Nephron progenitor cell (in vitro differentiated cells): ENCODE data around the gene IFITM1.

ENCODE experiments used
- DNase-seq: peaks from one replicate; pipeline ENCODE4 v3.0.0; 2021
- H3K27ac Mint-ChIP-seq: 2 replicates; pipeline ENCODE4 v1.8.0; 2021; ENCODE audit warnings: mild to moderate bottlenecking, moderate library complexity, mixed read lengths
- H3K27me3 Mint-ChIP-seq: 2 replicates; pipeline ENCODE4 v1.8.0; 2021; ENCODE audit warnings: mild to moderate bottlenecking, low read depth, mixed read lengths; ENCODE audit not compliant: poor library complexity
- H3K36me3 Mint-ChIP-seq: 2 replicates; pipeline ENCODE4 v1.8.0; 2021; ENCODE audit warnings: low read depth, mixed read lengths
- H3K4me1 Mint-ChIP-seq: 2 replicates; pipeline ENCODE4 v1.8.0; 2021; ENCODE audit warnings: mixed read lengths
- H3K4me3 Mint-ChIP-seq: 2 replicates; pipeline ENCODE4 v1.8.0; 2021; ENCODE audit warnings: mild to moderate bottlenecking, moderate library complexity, mixed read lengths
- H3K9me3 Mint-ChIP-seq: 2 replicates; pipeline ENCODE4 v1.8.0; 2021; ENCODE audit warnings: mild to moderate bottlenecking, moderate library complexity, mixed read lengths
- TF ChIP-seq, protein P1 (sequence below): fragments of 200-600 bp; sonication (generic); IDR thresholded peaks from 2 replicates; pipeline ENCODE4 v1.5.0; 2021; ENCODE audit warnings: antibody characterized with exemption

IFITM1 gene

DNA sequence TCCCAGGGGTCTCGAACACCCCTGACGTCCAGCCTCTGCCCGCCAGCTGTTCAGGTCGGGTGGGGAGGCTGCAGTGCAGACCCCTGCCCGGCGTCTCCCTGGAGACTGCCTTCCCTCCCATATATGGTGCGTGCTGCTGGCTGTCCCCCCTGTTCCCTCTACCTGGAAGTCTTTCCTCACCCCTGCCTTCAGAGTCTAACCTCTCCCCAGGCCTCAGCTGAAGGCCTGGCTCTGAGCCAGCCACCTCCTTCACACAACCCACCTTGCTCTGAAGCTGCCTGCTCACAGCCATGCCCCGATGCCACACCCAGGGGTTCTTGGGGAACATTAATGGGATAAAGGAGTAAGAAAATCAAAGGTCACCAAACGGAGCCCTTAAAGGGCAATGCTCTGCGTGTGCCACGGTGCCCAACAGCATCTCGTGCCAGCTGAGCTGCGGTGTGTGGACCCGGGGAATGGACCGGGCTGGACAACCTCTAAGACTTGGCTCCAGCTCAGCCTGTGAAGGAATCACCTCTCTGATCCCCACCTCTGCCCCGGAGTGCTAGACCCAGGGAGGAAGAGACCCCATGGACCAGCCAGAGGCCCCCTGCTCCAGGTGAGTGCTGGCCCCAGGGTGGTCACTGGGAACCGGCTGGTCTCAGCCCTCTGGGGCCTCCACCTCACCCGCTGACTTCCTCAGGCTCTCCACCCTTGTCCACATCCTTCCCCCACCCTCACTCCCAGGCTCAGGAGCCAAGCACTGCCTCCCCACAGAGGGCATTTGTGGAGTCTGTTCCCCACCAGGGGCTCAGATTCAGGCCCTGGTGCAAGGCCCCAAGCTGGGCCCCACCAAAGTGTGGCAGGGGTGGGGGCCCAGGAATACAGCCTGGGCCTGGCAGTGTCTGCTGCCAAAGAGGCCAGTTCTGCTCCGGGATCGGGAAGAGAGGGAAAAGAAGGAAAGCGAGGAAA, 35.6 kb upstream of the IFITM1 start, which contains the start of gene NLRP6:
TSS of gene NLRP6 (plus strand) at position 407 of the 951 bp plus-strand sequence. CDS start at position 570, 163 bp downstream.
- no peak within 1 kb of the TSS for H3K4me3 Mint-ChIP-seq
- TF ChIP-seq, protein P1, sequence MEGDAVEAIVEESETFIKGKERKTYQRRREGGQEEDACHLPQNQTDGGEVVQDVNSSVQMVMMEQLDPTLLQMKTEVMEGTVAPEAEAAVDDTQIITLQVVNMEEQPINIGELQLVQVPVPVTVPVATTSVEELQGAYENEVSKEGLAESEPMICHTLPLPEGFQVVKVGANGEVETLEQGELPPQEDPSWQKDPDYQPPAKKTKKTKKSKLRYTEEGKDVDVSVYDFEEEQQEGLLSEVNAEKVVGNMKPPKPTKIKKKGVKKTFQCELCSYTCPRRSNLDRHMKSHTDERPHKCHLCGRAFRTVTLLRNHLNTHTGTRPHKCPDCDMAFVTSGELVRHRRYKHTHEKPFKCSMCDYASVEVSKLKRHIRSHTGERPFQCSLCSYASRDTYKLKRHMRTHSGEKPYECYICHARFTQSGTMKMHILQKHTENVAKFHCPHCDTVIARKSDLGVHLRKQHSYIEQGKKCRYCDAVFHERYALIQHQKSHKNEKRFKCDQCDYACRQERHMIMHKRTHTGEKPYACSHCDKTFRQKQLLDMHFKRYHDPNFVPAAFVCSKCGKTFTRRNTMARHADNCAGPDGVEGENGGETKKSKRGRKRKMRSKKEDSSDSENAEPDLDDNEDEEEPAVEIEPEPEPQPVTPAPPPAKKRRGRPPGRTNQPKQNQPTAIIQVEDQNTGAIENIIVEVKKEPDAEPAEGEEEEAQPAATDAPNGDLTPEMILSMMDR, result no peak
- DNase-seq, result no peak

DNA sequence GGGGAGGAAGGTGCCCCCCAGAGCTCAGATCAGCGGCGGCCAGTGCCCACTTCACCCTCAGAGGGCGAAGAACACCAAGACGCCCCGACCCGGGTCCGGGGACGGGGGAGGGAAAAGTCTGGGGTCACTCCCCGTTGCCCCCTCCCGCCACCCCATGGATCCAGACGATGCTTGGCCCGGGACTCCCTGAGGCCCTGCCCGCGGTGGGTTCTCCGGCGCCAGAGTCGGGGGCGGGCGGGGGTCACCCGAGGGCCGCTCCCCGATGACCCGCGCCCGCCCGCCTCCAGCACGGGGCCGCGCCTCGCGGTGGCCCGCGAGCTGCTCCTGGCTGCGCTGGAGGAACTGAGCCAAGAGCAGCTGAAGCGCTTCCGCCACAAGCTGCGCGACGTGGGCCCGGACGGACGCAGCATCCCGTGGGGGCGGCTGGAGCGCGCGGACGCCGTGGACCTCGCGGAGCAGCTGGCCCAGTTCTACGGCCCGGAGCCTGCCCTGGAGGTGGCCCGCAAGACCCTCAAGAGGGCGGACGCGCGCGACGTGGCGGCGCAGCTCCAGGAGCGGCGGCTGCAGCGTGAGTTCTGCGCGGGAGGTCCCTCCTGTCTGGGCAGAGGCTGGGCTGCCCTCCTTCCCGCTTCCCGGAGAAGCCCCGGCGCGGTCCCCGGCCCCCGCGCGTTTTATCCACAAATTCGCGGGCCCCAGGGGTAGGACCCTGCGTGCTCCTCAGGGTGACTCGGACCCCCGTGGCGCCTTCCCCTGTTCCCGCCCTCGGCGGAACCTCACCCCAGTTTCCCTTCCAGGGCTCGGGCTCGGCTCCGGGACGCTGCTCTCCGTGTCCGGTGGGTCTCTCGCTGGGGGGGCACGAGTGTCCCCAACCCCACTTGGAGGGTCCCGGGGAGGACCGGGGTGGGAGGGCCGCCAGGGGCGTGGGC, 34.5 kb upstream of the IFITM1 start:
- no peak for DNase-seq
- Mint-ChIP-seq H3K36me3 (peaks cover 3% of the 10 kb centered on the region), H3K27me3 (peaks cover 2% of the 10 kb centered on the region), H3K4me3 (no peak overlapping the region), H3K27ac (no peak overlapping the region), H3K9me3 (peaks cover 29% of the 10 kb centered on the region), H3K4me1 (peaks cover 39% of the 10 kb centered on the region)
- TF ChIP-seq, protein P1, result no peak

More for the DNA sequence above, 35.6 kb upstream of the IFITM1 start, which contains the start of gene NLRP6:
- Mint-ChIP-seq H3K27ac (no peak within 1 kb of the TSS), H3K27me3 (peaks cover 2% of the 10 kb centered on the region), H3K4me1 (peaks cover 30% of the 10 kb centered on the region), H3K36me3 (peaks cover 3% of the 10 kb centered on the region), H3K9me3 (peaks cover 29% of the 10 kb centered on the region)

DNA sequence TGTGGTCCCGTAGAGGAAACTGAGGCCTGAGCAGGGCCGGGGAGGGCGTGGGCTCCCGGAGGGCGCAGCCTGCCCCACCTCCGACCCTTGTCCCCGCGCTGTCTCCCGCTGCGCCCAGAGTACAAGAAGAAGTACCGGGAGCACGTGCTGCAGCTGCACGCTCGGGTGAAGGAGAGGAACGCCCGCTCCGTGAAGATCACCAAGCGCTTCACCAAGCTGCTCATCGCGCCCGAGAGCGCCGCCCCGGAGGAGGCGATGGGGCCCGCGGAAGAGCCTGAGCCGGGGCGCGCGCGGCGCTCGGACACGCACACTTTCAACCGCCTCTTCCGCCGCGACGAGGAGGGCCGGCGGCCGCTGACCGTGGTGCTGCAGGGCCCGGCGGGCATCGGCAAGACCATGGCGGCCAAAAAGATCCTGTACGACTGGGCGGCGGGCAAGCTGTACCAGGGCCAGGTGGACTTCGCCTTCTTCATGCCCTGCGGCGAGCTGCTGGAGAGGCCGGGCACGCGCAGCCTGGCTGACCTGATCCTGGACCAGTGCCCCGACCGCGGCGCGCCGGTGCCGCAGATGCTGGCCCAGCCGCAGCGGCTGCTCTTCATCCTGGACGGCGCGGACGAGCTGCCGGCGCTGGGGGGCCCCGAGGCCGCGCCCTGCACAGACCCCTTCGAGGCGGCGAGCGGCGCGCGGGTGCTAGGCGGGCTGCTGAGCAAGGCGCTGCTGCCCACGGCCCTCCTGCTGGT, 33.7 kb upstream of the IFITM1 start:
- H3K27me3 Mint-ChIP-seq, result peaks cover 2% of the 10 kb centered on the region

DNA sequence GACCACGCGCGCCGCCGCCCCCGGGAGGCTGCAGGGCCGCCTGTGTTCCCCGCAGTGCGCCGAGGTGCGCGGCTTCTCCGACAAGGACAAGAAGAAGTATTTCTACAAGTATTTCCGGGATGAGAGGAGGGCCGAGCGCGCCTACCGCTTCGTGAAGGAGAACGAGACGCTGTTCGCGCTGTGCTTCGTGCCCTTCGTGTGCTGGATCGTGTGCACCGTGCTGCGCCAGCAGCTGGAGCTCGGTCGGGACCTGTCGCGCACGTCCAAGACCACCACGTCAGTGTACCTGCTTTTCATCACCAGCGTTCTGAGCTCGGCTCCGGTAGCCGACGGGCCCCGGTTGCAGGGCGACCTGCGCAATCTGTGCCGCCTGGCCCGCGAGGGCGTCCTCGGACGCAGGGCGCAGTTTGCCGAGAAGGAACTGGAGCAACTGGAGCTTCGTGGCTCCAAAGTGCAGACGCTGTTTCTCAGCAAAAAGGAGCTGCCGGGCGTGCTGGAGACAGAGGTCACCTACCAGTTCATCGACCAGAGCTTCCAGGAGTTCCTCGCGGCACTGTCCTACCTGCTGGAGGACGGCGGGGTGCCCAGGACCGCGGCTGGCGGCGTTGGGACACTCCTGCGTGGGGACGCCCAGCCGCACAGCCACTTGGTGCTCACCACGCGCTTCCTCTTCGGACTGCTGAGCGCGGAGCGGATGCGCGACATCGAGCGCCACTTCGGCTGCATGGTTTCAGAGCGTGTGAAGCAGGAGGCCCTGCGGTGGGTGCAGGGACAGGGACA, 32.9 kb upstream of the IFITM1 start:
- Mint-ChIP-seq H3K4me1 (peaks cover 51% of the 10 kb centered on the region), H3K9me3 (peaks cover 20% of the 10 kb centered on the region), H3K27me3 (peaks cover 2% of the 10 kb centered on the region), H3K27ac (no peak overlapping the region), H3K36me3 (peaks cover 3% of the 10 kb centered on the region), H3K4me3 (no peak overlapping the region)
- TF ChIP-seq, protein P1, result no peak
- DNase-seq, result no peak

More for the DNA sequence above, 33.7 kb upstream of the IFITM1 start:
- H3K27ac Mint-ChIP-seq, result no peak overlapping the region
- peaks cover 25% of the 10 kb centered on the region for H3K9me3 Mint-ChIP-seq
- peaks cover 3% of the 10 kb centered on the region for H3K36me3 Mint-ChIP-seq
- peaks cover 44% of the 10 kb centered on the region for H3K4me1 Mint-ChIP-seq
- H3K4me3 Mint-ChIP-seq, result no peak overlapping the region
- TF ChIP-seq, protein P1, result no peak
- DNase-seq, result no peak
